ENCODE measurements around the gene NPAS2. TPM values are rescaled to one million over a fixed set of nuclear protein-coding genes. Genes with fewer than 3 reads are reported as not detected.
A peak's percentile ranks its signal among the peaks of the same experiment; 100 is the strongest.

NPAS2 gene
- total RNA-seq, 1 donor: 8.7 TPM

DNA sequence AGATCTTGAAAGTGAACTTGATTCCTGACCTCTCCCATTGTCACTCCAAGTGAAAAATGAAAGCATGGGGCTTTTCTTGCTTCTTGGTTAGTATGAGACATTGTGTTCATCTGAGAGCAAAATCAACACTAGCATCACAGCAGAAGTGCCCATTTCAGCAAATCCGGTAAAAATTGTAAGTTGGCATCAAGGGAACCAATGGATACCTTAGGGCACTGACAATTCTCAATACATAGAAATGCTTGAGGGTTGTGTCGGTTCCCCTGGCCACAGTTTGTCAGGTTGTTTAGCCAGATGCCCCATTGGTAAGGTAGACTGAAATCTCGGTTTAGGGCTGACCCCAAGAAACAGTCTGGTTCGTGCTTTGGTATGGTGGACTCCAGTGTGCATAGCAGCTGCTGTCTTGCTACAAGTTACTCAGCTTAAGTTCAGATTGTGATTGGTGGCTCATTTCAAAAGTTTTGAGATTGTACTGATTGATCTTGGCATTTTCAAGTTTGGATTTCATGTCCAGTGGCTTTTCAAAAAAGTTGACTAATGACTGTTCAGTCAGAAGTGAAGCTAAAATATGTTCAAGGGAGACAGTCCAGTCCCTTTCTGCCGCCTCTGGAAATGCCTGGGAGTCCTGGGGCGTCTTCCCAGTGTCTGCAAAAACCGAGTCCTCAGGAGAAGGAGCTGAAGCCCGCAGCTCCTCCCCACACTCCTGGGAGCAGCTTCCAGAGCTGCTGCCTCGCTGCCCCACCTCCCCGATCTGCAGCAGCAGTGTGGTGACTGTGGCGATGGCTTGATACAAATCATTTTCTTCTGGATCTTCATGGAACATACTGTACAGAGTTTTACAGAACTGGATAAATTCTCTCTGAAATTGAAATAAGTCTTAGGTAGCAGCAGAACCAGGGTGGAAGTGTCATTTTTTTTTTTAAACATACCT, 187.7 kb downstream of the NPAS2 start:
- H4K20me1 ChIP-seq (ENCODE audit: insufficient read depth, low read length): peaks cover 33% of the 10 kb centered on the region
- H3K27me3 ChIP-seq (ENCODE audit: insufficient read depth, low read length): no peaks in the 10 kb centered on the region
- no peak overlapping the region for H3K4me3 ChIP-seq (ENCODE audit: insufficient read depth, low read length)
- H3K4me1 ChIP-seq (ENCODE audit: insufficient read depth, low read length): peaks cover 23% of the 10 kb centered on the region
- no peak for DNase-seq (ENCODE audit: insufficient read length, low spot score, missing footprints)
- peak overlapping the region; percentile 27 for H3K27ac ChIP-seq (ENCODE audit: low read depth, low read length)
- TF ChIP-seq, protein P1, sequence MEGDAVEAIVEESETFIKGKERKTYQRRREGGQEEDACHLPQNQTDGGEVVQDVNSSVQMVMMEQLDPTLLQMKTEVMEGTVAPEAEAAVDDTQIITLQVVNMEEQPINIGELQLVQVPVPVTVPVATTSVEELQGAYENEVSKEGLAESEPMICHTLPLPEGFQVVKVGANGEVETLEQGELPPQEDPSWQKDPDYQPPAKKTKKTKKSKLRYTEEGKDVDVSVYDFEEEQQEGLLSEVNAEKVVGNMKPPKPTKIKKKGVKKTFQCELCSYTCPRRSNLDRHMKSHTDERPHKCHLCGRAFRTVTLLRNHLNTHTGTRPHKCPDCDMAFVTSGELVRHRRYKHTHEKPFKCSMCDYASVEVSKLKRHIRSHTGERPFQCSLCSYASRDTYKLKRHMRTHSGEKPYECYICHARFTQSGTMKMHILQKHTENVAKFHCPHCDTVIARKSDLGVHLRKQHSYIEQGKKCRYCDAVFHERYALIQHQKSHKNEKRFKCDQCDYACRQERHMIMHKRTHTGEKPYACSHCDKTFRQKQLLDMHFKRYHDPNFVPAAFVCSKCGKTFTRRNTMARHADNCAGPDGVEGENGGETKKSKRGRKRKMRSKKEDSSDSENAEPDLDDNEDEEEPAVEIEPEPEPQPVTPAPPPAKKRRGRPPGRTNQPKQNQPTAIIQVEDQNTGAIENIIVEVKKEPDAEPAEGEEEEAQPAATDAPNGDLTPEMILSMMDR (IDR thresholded peaks at IDR 0.05; ENCODE audit: extremely low read depth, low read depth, low read length): no peak
- H3K4me2 ChIP-seq (ENCODE audit: insufficient read depth, low read length): no peak overlapping the region
- peaks cover 29% of the 10 kb centered on the region for H3K79me2 ChIP-seq (ENCODE audit: insufficient read depth, low read length)
- no peaks in the 10 kb centered on the region for H3K9me3 ChIP-seq (ENCODE audit: low read depth, low read length)
- H3K36me3 ChIP-seq (ENCODE audit: insufficient read depth, low read length): peaks cover 78% of the 10 kb centered on the region
- H2AFZ ChIP-seq (ENCODE audit: low read length): no peak overlapping the region

DNA sequence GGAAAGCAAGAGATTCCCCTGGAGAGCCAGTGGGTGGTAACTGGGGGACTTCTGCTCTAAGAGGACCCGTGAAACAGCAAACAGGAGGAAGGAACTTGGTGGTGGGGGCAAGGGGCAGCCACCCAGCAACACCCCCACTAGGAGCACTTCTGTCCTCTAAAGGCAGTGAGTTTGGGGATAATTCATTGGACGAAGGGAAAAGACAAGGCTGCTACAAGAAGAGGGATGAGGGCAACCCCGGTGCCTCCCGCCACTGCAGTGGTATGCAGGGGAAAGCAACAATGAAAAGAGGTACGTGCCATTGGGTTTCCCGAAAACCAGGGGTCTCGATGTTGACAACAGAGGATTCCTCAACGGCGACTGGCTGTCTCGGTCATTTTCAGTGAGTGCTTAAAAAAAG, 191.2 kb downstream of the NPAS2 start:
- Histone ChIP-seq H3K79me2 (ENCODE audit: insufficient read depth, low read length) (peaks cover 6% of the 10 kb centered on the region), H3K36me3 (ENCODE audit: insufficient read depth, low read length) (peaks cover 61% of the 10 kb centered on the region), H3K27ac (ENCODE audit: low read depth, low read length) (no peak overlapping the region), H3K4me2 (ENCODE audit: insufficient read depth, low read length) (no peak overlapping the region), H3K27me3 (ENCODE audit: insufficient read depth, low read length) (no peaks in the 10 kb centered on the region), H4K20me1 (ENCODE audit: insufficient read depth, low read length) (peaks cover 12% of the 10 kb centered on the region), H3K4me1 (ENCODE audit: insufficient read depth, low read length) (no peaks in the 10 kb centered on the region), H2AFZ (ENCODE audit: low read length) (no peak overlapping the region), H3K4me3 (ENCODE audit: insufficient read depth, low read length) (no peak overlapping the region), H3K9me3 (ENCODE audit: low read depth, low read length) (no peaks in the 10 kb centered on the region)
- TF ChIP-seq, protein P1 (IDR thresholded peaks at IDR 0.05; ENCODE audit: extremely low read depth, low read depth, low read length): no peak
- DNase-seq (ENCODE audit: insufficient read length, low spot score, missing footprints): no peak

DNA sequence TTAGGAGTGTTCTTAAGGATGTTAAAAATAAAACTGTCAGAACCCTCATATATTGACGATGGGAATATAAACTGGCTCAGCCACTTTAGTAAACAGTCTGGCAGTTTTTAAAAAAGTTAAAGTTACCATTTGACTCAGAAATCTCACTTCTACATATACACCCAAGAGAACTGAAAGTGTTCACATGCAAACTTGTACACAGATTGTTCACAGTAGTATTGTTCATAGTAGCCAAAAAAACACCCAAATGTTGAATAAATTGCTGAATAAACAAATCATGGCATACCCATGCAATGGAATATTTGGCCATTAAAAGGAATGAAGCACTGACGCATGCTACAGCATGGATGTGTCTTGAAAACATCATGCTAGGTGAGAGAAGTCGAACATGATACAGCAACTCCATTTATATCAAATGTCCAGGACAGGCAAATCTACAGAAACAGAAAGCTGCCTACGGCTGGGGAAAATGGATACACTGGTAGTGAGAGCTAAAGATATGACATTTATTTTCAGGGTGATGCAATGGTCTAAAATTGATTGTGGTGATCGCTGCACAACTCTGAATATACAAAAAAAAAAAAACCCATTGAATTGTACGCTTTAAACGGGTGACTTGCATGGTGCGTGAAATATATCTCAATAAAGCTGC, 192.2 kb downstream of the NPAS2 start:
- Histone ChIP-seq H3K27me3 (ENCODE audit: insufficient read depth, low read length) (no peaks in the 10 kb centered on the region), H3K27ac (ENCODE audit: low read depth, low read length) (no peak overlapping the region), H3K4me3 (ENCODE audit: insufficient read depth, low read length) (no peak overlapping the region), H3K4me2 (ENCODE audit: insufficient read depth, low read length) (no peak overlapping the region), H3K79me2 (ENCODE audit: insufficient read depth, low read length) (peaks cover 6% of the 10 kb centered on the region), H3K4me1 (ENCODE audit: insufficient read depth, low read length) (no peaks in the 10 kb centered on the region), H4K20me1 (ENCODE audit: insufficient read depth, low read length) (peaks cover 12% of the 10 kb centered on the region), H3K36me3 (ENCODE audit: insufficient read depth, low read length) (peaks cover 51% of the 10 kb centered on the region), H3K9me3 (ENCODE audit: low read depth, low read length) (no peaks in the 10 kb centered on the region), H2AFZ (ENCODE audit: low read length) (no peak overlapping the region)
- no peak for DNase-seq (ENCODE audit: insufficient read length, low spot score, missing footprints)
- TF ChIP-seq, protein P1 (IDR thresholded peaks at IDR 0.05; ENCODE audit: extremely low read depth, low read depth, low read length): no peak

DNA sequence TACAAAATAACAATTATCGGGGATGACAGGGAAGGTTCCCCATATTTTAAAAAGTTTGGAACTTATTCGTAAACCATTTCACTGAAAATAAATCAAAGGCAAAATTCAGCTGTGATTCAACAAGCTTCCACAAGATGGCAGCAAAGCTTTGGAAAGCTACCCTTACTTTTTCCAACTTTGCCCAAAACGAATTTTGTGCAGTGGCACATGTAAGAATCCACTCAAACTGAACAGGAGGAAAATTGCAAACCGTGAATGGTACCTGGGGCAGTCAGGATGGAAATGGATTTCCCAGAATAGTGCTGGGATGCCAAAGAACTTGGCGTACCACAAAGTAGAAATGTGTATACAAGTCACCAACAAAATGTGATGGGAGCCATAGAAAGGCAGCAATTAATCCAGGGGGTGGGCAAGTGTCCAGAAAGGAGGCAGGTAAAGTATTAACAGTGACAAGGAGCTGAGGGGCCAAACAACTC, 192.8 kb downstream of the NPAS2 start:
- Histone ChIP-seq H3K36me3 (ENCODE audit: insufficient read depth, low read length) (peaks cover 45% of the 10 kb centered on the region), H3K79me2 (ENCODE audit: insufficient read depth, low read length) (peaks cover 6% of the 10 kb centered on the region), H4K20me1 (ENCODE audit: insufficient read depth, low read length) (peaks cover 12% of the 10 kb centered on the region), H3K4me3 (ENCODE audit: insufficient read depth, low read length) (no peak overlapping the region), H2AFZ (ENCODE audit: low read length) (no peak overlapping the region), H3K4me1 (ENCODE audit: insufficient read depth, low read length) (no peaks in the 10 kb centered on the region), H3K9me3 (ENCODE audit: low read depth, low read length) (no peaks in the 10 kb centered on the region), H3K27me3 (ENCODE audit: insufficient read depth, low read length) (no peaks in the 10 kb centered on the region), H3K4me2 (ENCODE audit: insufficient read depth, low read length) (no peak overlapping the region), H3K27ac (ENCODE audit: low read depth, low read length) (no peak overlapping the region)
- peak; percentile 59 for DNase-seq (ENCODE audit: insufficient read length, low spot score, missing footprints)
- TF ChIP-seq, protein P1 (IDR thresholded peaks at IDR 0.05; ENCODE audit: extremely low read depth, low read depth, low read length): peak; percentile 81

Measured in osteoblast (primary cell).